ENCODE measurements around the gene LOXL3. TPM values are rescaled to one million over a fixed set of nuclear protein-coding genes. Genes with fewer than 3 reads are reported as not detected.

The LOXL3 gene
- total RNA-seq, 1 donor from 2014 or later: 0.86 TPM

DNA sequence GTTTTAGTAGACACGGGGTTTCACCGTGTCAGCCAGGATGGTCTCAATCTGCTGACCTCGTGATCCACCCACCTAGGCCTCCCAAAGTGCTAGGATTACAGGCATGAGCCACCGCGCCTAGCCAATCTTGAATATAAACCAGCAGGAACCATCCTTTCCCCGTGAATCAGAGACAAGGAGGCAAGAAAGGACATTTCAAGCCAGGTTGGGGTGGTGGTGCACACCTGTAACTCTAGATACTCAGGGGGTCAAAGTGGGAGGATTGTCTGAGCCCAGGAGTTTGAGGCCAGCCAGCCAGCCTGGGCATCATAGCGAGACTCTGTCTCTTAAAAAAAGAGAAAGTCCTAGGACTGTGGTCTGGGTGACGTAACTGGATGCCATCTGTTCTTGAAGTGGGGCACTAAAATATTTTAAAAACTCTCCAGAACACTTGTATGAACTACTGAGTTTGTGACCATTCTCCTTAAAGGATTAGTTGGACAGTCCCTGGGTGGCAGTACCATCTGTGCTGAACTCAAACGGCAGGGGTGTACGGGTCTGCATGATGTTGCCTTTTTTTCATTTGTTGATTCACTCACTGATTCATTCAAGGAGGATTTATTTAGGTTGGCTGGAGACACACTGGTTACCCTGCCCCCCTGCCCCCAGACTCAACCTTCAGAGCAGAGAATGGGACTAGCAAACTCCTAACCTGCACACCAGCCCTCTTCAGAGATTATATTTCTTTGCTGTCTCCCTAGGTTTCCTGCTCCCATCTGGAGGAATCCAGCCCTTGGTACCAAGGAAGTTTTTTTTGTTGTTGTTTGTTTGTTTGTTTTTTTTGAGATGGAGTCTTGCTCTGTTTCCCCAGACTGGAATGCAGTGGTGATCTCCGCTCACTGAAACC is 42.4 kb downstream of the LOXL3 start:
- DNase-seq (ENCODE audit: low spot score) (no peak), ATAC-seq (no peak)

DNA sequence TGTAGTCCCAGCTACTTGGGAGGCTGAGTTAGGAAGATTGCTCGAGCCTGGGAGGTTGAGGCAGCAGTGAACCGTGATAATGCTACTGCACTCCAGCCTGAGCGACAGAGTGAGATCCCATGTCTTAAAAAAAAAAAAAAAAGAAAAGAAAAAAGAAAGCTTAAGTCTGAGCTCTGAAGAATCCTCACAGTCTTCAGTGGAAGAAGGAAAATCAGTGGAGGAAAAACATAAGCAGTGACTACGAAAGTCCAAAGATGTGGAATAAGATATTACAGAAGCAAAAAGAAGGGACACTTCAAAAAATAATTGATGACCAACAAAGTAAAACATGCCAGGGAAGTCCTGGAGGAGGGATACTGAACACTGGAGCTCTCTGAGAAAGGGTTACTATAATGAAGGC is 43.5 kb downstream of the LOXL3 start:
- ATAC-seq (no peak), DNase-seq (ENCODE audit: low spot score) (no peak)

DNA sequence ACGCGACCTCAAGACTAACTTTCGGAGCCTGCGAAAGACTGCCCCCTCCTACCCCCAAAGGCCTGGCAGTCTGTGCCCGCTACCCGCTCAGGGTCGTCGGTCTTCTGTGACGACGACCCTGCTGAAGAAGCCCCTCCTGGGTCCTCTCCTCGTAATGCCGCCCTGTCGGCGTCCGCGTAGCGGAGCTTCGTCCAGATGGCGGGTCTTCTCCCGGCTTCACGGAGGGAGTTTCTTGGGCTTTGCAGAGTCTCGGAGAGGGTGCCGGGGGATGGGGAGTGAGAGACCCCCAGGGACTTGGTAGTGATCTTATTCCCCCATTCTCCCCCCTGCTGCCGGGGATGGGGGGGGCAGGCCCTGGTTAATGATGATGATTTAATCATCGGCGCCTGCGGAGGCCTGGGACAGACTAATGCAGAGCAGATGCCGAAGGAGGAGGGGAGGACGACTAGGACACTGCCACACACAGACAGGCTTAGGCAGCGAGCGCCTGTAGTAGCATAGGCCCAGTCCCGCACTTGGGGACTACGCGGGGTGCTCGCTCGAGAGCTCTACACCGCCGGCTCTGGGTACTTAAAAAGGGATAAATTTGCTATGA is 45.7 kb downstream of the LOXL3 start:
- no peak for DNase-seq (ENCODE audit: low spot score)
- peak; percentile 19 for ATAC-seq

DNA sequence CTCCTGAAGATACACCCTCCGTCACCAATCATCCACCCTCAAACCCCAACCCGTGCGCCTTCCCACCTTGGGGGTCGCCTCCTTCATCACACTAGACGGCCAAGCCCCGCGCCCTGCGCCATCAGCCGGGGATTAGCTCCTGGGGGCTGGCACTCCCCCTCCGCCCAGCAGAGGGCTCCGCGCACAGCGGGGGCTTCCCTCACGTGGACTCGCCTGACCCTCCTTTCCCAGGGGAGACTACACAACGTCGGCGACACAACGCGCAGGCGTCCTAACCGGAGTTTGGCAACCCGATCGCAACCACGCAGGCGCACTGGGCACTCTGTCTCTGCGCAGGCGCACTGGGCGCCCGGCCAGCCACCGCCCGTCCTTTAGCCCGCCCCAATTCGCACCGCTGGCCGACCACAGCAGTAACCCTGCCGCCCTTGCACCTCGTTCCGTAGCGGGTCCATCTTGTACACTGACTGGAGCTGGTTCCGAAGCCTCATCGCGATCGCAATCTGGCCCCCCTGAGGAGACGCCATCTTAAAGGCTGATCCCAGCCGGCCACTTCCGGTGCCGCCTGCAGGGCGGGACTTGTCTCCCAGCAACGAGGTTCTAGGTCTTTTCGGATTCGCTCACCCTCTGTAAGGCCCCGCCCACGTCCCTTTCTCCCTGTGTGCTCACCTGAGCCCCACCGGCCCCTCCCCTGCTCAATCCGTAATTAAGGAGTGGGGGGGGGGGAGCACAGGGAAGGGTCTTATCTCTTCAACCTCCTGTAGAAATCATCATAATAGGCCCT is 46.4 kb downstream of the LOXL3 start, which contains the start of gene PCGF1:
Gene PCGF1 (minus strand): TSS at position 551 of the 781 bp plus-strand sequence. CDS start 27 bp downstream, at position 524.
- ATAC-seq (peak; percentile 83), DNase-seq (ENCODE audit: low spot score) (peak; percentile 99)

DNA sequence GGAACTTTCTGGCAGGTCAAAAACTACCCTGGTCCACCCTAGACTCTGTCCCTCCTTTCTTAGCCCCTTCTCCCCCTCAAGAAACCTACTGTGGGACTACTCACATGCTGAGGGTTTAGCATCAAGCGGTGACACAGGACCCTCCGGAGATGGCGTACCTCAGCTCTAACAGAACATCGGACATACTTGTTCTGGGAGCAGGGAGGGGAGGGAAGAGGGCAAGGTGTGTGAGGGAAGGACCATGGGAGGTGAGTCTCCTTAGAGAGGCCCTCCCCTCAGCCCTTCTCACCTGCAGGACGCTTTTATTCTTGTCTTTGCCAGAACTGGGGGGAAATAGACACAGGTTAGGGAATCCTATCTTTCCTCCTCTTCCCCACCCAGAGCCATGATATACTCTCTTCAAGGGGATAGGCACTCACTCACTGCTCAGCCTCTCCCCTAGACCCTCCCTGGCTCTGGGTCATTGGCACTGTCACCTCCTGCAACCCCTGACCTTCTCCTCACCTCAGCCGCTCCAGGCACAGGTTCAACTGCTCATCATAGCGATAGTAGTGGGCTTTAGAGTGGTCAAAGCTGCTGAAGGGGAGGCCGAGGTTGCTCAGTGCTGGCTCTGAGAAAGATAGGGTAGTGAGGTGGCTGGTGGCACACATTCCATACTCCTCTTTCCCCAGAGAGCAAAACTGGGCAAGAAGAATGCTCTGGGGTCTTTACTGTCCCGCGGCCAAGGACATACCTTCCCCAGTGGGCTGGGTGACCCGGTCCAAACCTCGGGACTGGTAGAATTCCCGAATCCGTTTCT is 48.1 kb downstream of the LOXL3 start:
- ATAC-seq (no peak), DNase-seq (ENCODE audit: low spot score) (no peak)

DNA sequence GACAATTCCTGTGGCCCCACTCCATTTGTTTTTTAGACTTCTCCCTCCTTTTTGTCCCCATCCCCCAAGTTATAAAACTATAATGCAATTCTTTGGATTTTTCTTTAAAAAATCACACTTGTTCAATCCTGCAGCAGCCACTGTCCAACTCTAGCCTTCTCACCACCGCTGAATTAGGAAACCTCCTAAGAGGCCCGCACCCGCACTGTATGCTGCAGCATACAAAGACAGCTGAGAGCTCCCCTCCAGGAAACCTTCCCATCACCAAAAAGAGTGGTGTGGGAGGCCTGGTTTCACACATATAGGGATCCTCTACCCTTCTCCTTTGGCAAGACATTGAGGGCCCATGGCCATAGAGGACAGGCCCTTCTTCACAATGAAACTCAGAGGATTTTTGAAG is 49.2 kb downstream of the LOXL3 start:
- DNase-seq (ENCODE audit: low spot score): no peak

DNA sequence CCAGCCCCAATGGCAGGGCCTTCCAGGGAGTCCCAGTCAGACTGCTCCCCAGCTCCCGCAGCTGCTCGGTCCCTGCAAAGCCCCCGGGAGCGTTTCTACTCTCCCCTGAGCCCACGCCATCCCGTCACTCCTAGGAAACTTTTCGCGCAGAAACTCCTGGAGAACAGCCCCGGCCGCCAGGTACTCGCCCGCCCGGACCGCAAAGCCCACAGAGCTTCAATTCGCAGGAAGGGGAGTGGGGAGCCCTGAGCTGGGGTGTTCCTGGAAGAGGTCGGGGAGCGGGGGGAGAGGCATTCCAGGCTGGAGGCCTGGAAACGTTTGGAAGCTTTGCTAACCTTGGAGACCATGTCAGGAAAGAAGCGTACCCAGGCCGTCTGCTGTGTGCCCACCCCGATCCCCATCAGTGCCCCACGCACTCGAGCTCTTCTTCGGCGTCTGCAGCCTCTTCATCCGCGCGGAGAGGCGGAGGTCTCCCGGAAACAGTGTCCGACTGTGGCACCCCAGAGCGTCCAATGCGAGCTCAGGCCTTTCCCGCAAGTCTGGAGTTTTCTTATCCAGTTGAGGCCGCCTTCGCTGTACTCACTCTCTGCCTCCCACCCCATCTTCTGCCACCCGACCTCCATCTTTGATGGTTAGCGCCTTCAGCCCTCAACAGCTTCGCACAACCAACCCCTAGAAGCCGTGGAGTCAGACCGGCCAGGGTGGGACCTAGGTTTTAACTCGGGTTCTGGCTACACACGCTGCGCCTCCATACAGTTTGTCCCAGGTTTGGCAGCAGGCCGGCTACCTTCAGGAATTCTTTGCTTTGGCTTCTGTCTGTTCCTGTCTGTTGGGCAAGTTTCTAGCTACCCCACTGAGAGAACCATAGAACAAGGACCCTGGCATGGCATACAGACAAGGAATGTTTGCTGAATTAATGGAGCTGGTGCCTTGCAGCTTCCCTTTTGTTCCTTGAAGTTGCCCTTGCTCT is 50.0 kb downstream of the LOXL3 start:
- ATAC-seq (no peak), DNase-seq (ENCODE audit: low spot score) (no peak)

More for the DNA sequence above, 49.2 kb downstream of the LOXL3 start:
- ATAC-seq: no peak

DNA sequence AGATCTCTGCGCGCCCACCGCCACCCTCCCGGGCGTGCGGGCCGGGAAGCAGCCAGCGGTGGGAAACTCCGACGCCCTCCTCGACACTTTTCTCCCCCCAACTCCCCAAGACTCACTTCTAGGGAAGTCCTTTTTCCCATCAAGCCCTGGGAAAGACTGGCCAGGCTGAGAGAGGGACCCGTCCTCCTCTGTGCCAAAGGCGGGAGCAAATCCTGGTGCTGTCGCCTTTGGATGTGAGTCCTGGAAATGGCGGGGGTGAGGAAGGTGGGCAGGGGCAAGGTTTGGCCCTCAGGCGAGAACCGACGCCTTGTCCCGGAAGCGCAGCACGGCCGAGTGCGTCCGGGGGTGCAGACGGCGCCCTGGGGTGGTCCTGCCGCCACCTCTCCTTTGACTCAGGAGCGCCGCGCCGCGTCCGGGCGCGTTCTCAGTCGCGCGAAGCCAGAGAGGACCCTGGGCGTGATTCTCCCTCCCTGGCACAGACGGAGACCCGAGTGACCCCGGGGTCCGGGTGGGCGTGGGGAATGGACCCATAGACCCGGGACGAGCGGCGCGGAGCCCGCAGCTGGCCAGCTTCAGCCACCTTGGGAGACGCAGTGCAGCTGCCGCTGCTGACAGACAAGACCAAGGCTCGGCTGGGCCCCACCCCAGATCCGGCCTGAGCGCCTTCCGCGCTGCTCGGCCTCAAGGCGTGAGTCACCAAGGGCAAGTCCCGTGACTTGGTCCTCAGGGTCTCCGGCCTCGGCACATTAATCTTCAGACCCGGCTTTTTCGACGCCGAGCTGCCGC is 50.8 kb downstream of the LOXL3 start:
- ATAC-seq (peak; percentile 40), DNase-seq (ENCODE audit: low spot score) (peak; percentile 73)

DNA sequence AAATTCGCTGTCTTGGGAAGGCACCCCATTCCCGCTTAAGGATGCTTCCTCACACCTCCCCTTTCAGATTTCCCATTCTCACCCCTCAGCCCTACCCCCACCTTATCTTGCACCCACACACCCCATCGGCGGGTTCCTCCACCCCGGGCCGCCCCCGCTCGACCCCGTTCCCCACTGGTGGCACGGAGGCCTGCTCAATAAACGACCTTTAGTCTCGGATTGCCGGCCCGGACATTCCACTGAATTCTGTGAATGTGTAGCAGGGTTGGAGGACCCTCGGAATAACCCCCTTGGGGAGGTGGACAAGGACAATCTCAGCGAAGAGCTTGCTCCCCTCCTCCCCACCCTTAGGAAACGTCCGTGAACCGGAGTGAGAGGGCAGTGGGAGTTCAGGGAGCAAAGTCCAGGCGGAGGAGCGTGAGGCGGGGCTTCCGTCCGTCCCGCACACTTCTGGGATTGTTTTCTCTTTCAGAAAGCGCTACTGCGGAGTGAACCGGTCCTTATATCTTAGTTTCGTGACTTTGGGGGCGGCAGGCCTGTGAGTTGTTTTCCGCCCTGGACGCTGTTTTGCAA is 51.5 kb downstream of the LOXL3 start:
- peak; percentile 88 for DNase-seq (ENCODE audit: low spot score)
- peak; percentile 57 for ATAC-seq

DNA sequence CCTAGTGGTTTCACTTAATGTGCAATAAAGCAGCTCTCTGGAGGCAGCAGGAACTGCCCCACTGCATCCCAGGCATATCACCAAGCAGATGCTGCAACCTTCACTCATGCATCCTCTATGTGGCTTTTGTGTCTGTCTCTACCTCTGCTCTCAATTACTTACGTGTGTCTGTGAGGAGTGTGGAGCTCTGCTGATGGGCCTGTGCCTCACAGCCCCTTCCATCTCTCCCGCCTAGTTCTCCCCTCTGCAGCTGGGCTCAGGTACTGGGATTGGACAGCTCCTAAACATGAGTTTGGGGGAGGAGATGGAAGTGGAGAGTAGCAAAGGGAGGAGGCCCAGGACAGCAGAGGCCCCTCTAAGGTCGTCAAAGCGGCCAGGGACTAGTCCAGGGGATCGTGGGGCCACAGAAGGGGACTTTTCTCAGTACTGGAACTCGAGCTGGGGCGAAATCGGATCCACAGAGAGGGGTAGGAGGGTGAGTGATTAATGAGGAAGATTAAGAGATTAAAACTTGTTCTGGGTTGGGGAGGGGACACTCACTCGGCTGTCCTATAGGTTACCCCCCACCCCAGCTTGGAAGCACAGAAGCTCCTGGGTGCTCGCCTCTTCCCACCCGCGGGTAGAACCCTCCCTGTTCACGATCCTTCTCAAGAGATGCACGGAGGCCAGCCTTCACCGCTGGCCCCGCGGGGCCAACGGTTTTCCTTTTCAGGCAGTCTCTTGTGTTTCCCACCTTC is 52.2 kb downstream of the LOXL3 start:
- no peak for ATAC-seq

DNA sequence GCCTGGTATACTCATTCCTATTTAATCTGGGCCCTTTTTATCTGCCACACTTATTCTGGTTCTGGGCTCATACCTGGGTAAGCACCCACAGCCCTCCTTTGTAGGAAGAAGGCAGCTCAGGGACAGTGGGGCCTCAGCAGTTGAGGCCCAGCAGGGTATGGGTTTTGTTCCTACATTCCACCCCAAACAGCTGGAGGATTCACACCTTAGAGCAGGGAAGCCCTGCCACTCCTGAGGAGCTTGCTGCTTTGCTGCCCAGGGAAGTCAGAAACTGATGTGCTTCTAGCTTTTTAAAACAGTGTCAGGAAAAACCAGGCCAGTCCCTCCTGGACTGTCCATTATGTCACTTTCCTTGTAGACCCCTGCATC is 53.2 kb downstream of the LOXL3 start:
- ATAC-seq (no peak), DNase-seq (ENCODE audit: low spot score) (no peak)

More for the DNA sequence above, 52.2 kb downstream of the LOXL3 start:
- DNase-seq (ENCODE audit: low spot score): no peak

DNA sequence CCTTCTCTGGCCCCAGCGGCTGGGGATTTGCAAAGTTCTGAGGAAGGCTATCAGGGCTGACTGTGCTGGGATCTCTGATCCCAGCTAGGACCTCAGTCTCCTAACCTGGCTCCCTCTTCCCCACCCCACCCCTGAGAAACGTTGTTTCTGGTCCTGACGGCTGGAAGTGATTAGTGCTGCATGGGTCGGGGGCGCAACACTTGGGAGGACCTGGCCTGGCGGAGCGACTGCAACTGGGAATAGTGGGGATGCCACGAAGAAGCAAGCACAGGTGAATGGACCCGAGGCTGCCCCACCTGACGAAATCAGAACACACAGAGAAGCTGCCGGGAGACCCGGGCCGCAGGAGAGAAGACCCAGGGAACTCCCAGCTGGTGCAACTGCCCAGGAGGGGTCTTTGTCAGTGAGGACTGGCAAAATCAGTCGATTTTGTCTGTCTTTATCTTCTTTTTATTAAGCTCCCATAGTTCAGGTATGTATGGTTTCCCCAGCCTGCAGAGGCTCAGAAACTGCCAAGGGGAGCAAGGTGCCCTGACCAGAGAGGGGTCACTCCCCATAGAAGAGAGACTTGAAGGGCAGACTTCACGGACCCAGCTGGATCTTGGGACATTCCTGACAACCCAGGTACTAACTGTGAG is 53.7 kb downstream of the LOXL3 start:
- no peak for DNase-seq (ENCODE audit: low spot score)

DNA sequence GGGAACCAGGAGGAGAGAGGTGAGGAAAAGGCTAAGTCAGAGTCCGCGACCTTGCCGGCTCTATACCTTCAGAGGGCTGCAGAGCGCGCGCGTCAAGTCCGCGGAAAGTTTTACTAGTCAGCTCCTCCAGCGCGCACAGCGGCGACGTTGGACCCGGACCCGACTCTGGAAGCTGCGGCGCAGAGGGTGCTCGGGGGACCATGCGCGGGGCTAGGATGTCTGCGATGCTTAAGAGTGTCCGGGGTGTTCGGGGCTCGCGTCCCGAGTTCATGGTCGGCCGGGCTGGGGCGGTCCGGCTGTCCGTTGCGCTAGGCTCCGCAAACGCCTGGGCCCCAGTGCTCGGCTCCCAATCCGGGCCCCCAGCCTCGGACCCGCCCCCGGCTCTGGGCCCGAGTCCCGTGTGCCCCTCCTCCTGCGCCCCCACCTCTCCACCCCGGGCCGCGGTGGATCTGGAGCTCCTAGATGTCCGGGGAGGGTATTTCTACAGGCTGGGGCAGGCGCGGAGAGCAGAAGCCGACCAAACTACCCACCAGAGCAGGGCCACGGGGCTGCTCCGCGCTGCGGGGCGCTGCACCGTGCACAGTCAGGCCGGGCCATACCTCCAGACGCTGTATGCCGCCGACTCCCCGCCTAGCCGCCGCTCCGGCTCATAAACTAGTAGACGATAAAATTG is 54.3 kb downstream of the LOXL3 start, which contains the start of gene LBX2:
Gene LBX2 (minus strand): TSS at position 337 of the 673 bp plus-strand sequence. CDS start 66 bp downstream, at position 271.
- ATAC-seq (peak; percentile 30), DNase-seq (ENCODE audit: low spot score) (peak; percentile 62)

More for the DNA sequence above, 53.7 kb downstream of the LOXL3 start:
- no peak for ATAC-seq

DNA sequence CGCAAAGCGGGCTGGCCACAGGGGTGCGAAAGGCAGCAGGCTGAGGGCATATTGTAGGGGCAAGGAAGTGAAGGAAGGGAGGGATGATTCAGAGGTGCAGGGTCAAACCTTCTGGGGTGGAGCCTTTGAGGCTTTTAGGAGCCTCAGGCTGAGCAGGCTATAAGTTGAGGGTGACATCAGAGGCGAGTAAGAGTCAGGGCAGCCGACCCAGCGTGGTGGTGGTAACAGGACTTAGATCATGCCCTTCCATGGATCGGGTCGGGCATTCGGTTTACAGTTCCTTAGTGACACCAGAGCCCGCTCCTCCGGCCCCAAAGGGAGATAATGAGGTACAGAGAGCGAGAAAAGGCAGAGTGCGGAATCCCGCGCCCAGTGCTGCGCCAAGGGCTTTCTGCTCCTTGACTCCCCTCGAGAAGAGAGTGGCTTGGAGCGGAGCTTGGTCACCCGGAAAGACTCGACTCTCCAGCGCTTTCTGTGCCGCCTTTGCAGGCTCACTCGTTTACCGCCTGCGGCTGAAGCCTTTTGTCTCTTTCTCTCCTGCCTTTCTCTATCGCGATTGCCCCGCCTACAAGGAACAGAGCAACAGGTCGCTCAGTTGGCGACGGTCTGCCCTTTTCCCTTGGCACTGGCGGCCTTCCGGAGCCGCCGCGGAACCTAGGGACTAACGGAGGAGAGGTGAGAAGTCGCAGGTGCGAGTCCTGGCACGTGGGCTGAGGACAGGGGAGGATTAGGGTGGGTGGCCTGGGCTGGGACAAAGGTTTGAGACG is 55.1 kb downstream of the LOXL3 start:
- DNase-seq (ENCODE audit: low spot score) (peak; percentile 74), ATAC-seq (peak; percentile 32)

DNA sequence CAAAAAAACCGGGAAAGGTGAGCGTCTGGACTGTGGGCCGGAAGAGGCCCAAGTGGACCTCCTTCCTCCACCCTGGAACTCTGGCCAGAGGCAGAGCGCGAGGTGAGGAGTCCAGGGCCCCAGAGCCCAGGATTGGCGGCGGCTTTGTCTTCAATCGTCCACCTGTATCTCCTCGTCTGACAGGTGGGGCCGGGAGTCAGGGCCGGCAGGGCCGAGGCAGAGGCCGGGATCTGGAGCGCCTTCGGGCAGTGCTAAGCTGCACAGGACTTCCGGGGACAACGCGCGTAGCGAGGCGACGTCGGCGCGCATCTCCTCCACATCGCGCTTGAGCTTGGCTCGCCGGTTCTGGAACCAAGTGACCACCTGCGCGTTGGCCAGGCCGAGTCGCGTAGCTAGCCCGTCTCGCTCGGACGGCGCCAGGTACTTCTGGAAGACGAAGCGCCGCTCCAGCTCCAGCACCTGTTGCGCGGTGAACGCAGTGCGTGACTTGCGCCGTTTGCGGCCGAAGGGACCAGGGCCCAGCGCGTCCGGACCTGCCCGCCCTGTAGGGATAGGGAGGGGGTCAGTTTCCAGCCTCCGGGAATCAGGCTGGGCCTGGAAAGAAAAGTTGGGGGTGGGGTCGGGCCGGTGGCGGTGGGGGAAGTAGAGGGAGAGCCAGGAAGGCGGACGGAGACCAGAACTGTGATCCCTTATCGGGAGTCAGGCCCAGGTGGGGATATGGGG is 55.8 kb downstream of the LOXL3 start:
- peak; percentile 15 for ATAC-seq
- peak; percentile 64 for DNase-seq (ENCODE audit: low spot score)
